SH-SY5Y (cell line): ENCODE measurements around the gene C19orf33.

Source experiments
- GATA2 ChIP-seq: IDR thresholded peaks from 2 replicates; pipeline ENCODE4 v1.6.1; 2011; ENCODE audit warnings: mild to moderate bottlenecking, low read depth, low read length
- GATA3 ChIP-seq: IDR thresholded peaks from 2 replicates; pipeline ENCODE4 v1.6.1; 2011; ENCODE audit warnings: low read depth, mild to moderate bottlenecking, low read length, moderate library complexity

C19orf33 gene

GRCh38 chr19:38310279-38310670, 6.2 kb downstream of the C19orf33 start:
- TF ChIP-seq GATA2 (no peak), GATA3 (no peak)

DNA sequence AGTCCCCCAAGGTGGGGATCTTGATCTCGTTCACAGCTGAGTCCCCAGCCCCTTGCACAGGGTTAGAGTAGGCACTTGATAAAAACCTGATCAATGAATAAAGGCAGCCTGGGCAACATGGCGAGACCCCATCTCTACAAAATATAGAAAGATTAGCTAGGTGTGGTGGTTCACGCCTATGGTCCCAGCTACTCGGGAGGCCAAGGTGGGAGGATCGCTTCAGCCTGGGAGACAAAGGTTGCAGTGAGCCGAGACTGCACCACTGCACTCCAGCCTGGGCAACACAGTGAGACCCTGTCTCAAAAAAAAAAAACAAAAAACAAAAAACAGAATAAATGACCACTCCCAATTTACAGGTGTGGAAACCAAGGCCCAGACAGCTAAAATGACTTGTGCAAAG, 6.9 kb downstream of the C19orf33 start:
- no peak for TF ChIP-seq GATA3
- TF ChIP-seq GATA2 = no peak

DNA sequence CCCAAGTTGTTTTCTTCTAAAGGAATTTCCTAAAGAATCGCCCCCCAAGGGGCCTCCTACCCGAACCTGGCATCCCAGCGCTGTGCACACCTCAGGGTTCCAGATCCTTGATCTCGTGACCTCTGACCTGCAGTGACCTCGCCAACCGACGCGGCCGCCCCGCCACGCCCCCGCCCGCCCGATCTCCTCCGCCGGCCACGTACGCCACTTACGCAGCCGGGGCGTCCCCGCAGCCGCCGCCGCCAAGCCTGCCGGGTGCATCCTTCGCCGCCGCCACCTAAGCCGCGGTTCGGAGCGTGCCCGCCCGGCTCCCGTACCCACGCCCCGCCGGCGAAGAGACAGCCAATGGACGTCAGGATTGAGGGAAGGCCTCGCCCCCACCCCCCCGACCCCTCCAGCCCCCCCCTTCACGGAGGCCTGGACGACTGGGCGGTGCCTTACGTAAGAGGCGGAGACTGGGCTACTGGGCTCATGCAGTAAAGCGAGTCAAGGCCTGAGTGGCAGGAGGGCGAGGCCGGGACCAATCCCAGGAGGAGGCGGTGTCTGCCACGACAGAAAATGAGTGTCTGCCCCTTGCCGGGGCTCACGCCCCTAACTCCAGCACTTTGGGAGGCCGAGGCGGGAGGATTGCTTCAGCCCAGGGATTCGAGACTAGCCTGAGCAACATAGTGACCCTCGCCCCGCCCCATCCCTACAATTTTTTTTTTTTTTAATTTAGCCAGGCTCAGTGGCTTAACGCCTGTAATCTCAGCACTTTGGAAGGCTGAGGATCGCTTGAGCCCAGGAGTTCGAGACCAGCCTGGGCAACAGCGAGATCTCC, 11.8 kb downstream of the C19orf33 start, which contains the start of gene YIF1B:
TSS of gene YIF1B (minus strand) at position 291 of the 820 bp plus-strand sequence. CDS start at position 261, 30 bp downstream.
- TF ChIP-seq GATA2 (no peak; the same call in 1 of the 2 replicates), GATA3 (no peak)

DNA sequence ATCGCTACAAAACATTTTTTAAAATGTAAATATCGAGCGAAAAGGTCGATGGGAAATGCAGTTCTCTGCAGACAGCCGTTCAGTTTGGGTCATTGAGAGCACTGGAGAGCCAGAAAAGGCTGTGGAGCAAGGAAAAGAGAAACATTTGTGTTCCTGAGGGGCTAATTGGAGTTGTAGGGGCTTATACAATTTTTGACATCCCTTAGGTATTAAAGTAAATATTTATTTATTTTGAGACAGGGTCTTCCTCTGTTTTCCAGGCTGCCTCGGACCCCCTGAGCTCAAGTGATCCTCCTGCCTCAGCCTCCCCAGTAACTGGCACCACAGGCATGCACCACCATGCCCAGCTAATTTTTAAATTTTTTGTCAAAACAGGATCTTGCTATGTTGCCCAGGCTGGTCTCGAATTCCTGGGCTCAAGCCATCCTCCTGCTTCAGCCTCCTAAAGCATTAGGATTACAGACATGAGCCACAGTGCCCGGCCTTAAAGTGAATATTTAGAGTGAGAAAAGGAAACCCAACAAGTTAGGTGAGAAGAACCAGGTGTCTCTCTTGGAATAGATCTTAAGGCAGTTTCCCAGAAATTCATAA, 12.5 kb downstream of the C19orf33 start:
- no peak for TF ChIP-seq GATA2
- no peak for TF ChIP-seq GATA3

GRCh38 chr19:38317104-38317612, 13.1 kb downstream of the C19orf33 start:
- no peak for TF ChIP-seq GATA3
- no peak for TF ChIP-seq GATA2

DNA sequence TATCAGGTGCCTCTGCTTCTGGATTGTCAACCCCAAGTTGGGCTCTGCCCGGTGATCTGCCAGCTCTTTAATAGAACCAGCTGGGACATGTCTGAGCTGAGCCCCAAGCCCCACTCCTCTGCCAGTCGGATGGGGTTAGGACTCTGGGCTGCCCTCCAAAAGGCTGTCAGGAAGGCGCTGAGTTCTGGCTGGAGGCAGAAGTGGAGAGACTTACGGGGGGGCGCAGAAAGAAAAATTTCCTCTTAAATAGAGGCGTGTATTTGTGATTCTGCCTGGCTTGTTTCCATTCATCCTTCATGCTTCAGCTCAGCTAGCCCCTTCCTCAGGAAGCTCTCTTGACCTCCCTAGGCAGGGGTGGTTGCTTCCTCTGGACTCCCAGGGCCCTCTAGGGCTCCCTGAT, 14.6 kb downstream of the C19orf33 start:
- no peak for TF ChIP-seq GATA2
- TF ChIP-seq GATA3 = no peak

GRCh38 chr19:38319421-38320258, 15.6 kb downstream of the C19orf33 start, which contains the start of gene KCNK6:
TSS of gene KCNK6 (plus strand) at chr19:38319845. CDS start at chr19:38319951, 106 bp downstream.
- TF ChIP-seq GATA3 (no peak), GATA2 (no peak)

- TF ChIP-seq GATA2 = no peak
- no peak for TF ChIP-seq GATA3
Measured at GRCh38 chr19:38320969-38321339, 16.9 kb downstream of the C19orf33 start.

GRCh38 chr19:38321646-38322196, 17.7 kb downstream of the C19orf33 start:
- TF ChIP-seq GATA3 (no peak), GATA2 (no peak)

DNA sequence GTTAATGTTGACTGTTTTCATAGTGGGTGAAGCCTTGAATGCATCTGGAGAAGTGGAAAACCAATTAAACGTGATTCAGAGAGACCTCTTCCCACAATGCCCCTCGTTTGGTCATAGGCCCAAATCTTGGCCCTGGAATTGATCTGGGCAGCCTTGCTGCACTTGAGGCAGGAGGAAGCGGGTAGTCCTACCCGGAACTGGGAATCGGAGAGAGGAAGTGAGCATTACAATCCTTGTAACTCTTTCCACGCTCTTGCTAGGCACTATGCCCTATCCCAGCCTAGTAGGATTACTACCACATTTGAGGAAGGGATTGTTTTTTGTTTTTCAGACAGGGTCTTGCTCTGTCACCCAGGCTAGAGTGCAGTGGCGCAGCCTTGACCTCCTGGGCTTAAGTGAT, 19.2 kb downstream of the C19orf33 start:
- TF ChIP-seq GATA2 = no peak

DNA sequence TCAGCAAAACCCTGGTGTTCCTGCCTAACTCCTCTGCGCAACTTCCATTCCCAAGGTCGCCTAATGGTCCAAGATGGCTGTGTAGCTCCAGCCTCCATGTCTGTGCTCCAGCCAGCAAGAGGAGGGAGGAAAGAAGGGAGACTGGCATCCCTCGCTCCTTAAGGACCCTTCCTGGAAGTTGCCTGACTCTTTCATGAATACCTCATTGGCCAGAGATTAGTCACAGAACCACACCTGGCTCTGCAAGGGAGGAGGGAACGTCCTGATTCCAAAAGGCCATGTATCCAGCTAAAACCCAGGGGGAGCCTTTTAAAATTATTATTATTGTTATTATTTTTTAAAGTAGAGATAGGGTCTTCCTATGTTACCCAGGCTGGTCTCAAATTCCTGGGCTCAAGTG, 20.4 kb downstream of the C19orf33 start:
- TF ChIP-seq GATA2 = no peak
- TF ChIP-seq GATA3 = no peak

- TF ChIP-seq GATA3 (no peak), GATA2 (no peak)
Measured at GRCh38 chr19:38326591-38326990, 22.5 kb downstream of the C19orf33 start.

DNA sequence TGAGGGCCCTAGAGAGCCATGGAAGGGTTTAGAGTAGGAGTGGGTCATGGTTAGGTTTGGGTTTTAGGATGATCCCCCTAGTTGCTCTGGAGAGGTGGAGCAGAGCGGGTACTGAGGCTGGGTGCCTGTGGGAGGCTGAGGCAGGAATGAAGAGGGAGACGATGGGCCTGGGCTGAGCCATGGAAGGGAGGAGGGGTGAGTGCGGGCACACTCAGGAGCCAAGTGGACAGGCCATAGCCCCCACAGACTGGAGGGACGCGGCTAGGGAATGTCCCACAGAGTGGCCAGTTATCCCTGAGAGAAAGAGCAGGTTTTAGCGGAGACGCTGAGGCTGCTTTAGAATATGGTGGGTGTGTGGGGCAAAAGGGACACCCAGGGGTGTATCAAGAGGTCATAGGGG, 25.6 kb downstream of the C19orf33 start:
- TF ChIP-seq GATA3 = no peak
- TF ChIP-seq GATA2 = no peak

GRCh38 chr19:38331728-38332127, 27.7 kb downstream of the C19orf33 start:
- TF ChIP-seq GATA2 (no peak), GATA3 (no peak)
